T-helper 1 cell treated with Interleukin-12 subunit alpha and Interleukin-12 subunit beta and Interleukin-4 antibody, amounts not matched to agents 30 ng/mL and 1 ng/mL, for 36 hours (primary cell): ENCODE results near the gene ZNF205. TPM values are rescaled to one million over a fixed set of nuclear protein-coding genes. Genes with fewer than 3 reads are reported as not detected.

Experiments used
- intact Hi-C: fragments of 100-400 bp; cut with micrococcal nuclease; formaldehyde crosslinking; loops from one replicate; pipeline ENCODE4 v1.15.1; 2024
- total RNA-seq: library from RNA; stranded (reverse); gene quantifications from 2 replicates; pipeline ENCODE4 v1.2.3, GENCODE V29; 2022

Gene ZNF205
- total RNA-seq, 1 donor from 2014 or later = 0.15 TPM

- intact Hi-C loops = loop anchor here (1.0 to 10.0 kb wide), 9 partner anchors 23 to 215 kb away; partner anchors contain the start of gene FLYWCH1
These were observed 17.0 kb downstream of the ZNF205 start for GRCh38 chr16:3129137-3130131.

- intact Hi-C loops = loop anchor here (10.0 kb wide), 1 partner anchor 217 kb away; the partner anchor contains the start of gene FLYWCH1
These were observed 19.5 kb downstream of the ZNF205 start for GRCh38 chr16:3131755-3132377.

- intact Hi-C loops = loop anchor here (1.0 to 10.0 kb wide), 8 partner anchors 10 to 219 kb away; partner anchors contain the start of genes FLYWCH1 and THOC6
These were observed 21.5 kb downstream of the ZNF205 start for GRCh38 chr16:3133844-3134243.

- intact Hi-C loops = loop anchor here (1.0 to 10.0 kb wide), 9 partner anchors 10 to 220 kb away; partner anchors contain the start of genes FLYWCH1 and THOC6
These were observed 22.1 kb downstream of the ZNF205 start, which contains the start of gene ZNF213 for GRCh38 chr16:3134338-3135125. Gene ZNF213 (plus strand): TSS chr16:3135029. CDS start chr16:3137281, 2,252 bp downstream.

- intact Hi-C loops = loop anchor here (1.0 to 10.0 kb wide), 3 partner anchors 15 to 220 kb away; partner anchors contain the start of gene FLYWCH1
These were observed 22.8 kb downstream of the ZNF205 start for GRCh38 chr16:3135126-3135715.

GRCh38 chr16:3137267-3137666, 24.9 kb downstream of the ZNF205 start:
- intact Hi-C loops = loop anchor here (10.0 kb wide), 1 partner anchor 222 kb away; the partner anchor contains the start of gene FLYWCH1

GRCh38 chr16:3138342-3138741, 26.0 kb downstream of the ZNF205 start:
- intact Hi-C loops = loop anchor here (10.0 kb wide), 1 partner anchor 224 kb away; the partner anchor contains the start of gene FLYWCH1

- intact Hi-C loops = loop anchor here (10.0 kb wide), 1 partner anchor 224 kb away; the partner anchor contains the start of gene FLYWCH1
These were observed 26.5 kb downstream of the ZNF205 start for GRCh38 chr16:3138823-3139426.

GRCh38 chr16:3139561-3139960, 27.2 kb downstream of the ZNF205 start:
- intact Hi-C loops = loop anchor here (10.0 kb wide), 1 partner anchor 225 kb away; the partner anchor contains the start of gene FLYWCH1

- intact Hi-C loops = no loop called here
These were observed 28.4 kb downstream of the ZNF205 start for GRCh38 chr16:3140603-3141427.

GRCh38 chr16:3141781-3142311, 29.5 kb downstream of the ZNF205 start:
- intact Hi-C loops = no loop called here

GRCh38 chr16:3142327-3142726, 29.9 kb downstream of the ZNF205 start:
- intact Hi-C loops = no loop called here

- intact Hi-C loops = no loop called here
These were observed 30.4 kb downstream of the ZNF205 start for GRCh38 chr16:3142770-3143169.

GRCh38 chr16:3143189-3143588, 30.8 kb downstream of the ZNF205 start:
- intact Hi-C loops = no loop called here

- intact Hi-C loops = no loop called here
These were observed 31.4 kb downstream of the ZNF205 start for GRCh38 chr16:3143598-3144320.

- intact Hi-C loops = no loop called here
These were observed 32.1 kb downstream of the ZNF205 start for GRCh38 chr16:3144321-3144983.

GRCh38 chr16:3145151-3145550, 32.8 kb downstream of the ZNF205 start:
- intact Hi-C loops = no loop called here
